ENCODE results near the gene PPP1R37. TPM values are rescaled to one million over a fixed set of nuclear protein-coding genes. Genes with fewer than 3 reads are reported as not detected.

Gene PPP1R37
- total RNA-seq, 4 donors from 2014 or later: 6.7 to 43.8 (median 24.4) TPM

DNA sequence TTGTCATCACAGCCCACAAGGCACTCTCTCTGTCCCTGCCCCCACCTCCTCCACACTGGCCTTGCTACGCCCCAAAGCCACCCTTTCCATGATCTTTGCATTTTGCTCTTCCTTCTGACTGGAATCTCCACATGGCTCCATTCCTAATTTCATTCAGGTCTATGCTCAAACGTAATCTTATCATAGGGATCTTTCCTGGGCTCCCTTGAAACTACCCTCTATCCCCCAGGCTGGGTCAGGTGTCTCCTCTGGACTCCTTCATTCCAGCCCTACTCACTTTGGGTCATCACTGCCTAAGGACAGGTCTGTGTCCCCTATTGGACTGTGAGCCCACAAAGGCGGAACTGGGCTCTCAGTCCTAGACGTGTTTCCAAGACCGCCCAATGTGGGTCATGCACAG lies 10.8 kb upstream of the PPP1R37 start:
- H3K27me3 ChIP-seq: no peaks in the 10 kb centered on the region
- H3K9me3 ChIP-seq: no peaks in the 10 kb centered on the region
- no peaks in the 10 kb centered on the region for H3K36me3 ChIP-seq
- intact Hi-C loops (cut with DNase I; ENCODE audit: low total_unique reads): no loop called here
- H3K4me3 ChIP-seq: no peak overlapping the region
- TF ChIP-seq CTCF (IDR thresholded peaks at IDR 0.05) (no peak), POLR2A (IDR thresholded peaks at IDR 0.05) (no peak)
- no peaks in the 10 kb centered on the region for H3K4me1 ChIP-seq
- no peak for DNase-seq
- no peak overlapping the region for H3K27ac ChIP-seq

GRCh38 chr19:45086480-45086879 lies 6.5 kb upstream of the PPP1R37 start:
- peaks cover 4 to 5% of the 10 kb centered on the region in 2 donors for H3K4me1 ChIP-seq
- DNase-seq: no peak
- H3K4me3 ChIP-seq: no peak overlapping the region
- no peaks in the 10 kb centered on the region for H3K36me3 ChIP-seq
- H3K27ac ChIP-seq: no peak overlapping the region
- TF ChIP-seq POLR2A (IDR thresholded peaks at IDR 0.05) (no peak), CTCF (IDR thresholded peaks at IDR 0.05) (no peak)
- H3K27me3 ChIP-seq: no peaks in the 10 kb centered on the region
- intact Hi-C loops (cut with DNase I; ENCODE audit: low total_unique reads): no loop called here
- H3K9me3 ChIP-seq: no peaks in the 10 kb centered on the region

- no peaks in the 10 kb centered on the region for H3K9me3 ChIP-seq
- no peak for DNase-seq
- H3K4me1 ChIP-seq: peaks cover 4 to 5% of the 10 kb centered on the region in 2 donors
- no peaks in the 10 kb centered on the region for H3K27me3 ChIP-seq
- no peak for TF ChIP-seq CTCF (IDR thresholded peaks at IDR 0.05)
- no peak for TF ChIP-seq POLR2A (IDR thresholded peaks at IDR 0.05)
- no peak overlapping the region for H3K4me3 ChIP-seq
- H3K36me3 ChIP-seq: no peaks in the 10 kb centered on the region
- H3K27ac ChIP-seq: no peak overlapping the region
- intact Hi-C loops (cut with DNase I; ENCODE audit: low total_unique reads): no loop called here
Measured at GRCh38 chr19:45087531-45087930, 5.4 kb upstream of the PPP1R37 start.

- no peak for DNase-seq
- Histone ChIP-seq H3K4me3 (no peak overlapping the region), H3K27ac (no peak overlapping the region), H3K4me1 (peaks cover 9 to 16% of the 10 kb centered on the region in 2 donors), H3K36me3 (no peaks in the 10 kb centered on the region), H3K27me3 (no peaks in the 10 kb centered on the region), H3K9me3 (no peaks in the 10 kb centered on the region)
- TF ChIP-seq POLR2A (IDR thresholded peaks at IDR 0.05): no peak
- no peak for TF ChIP-seq CTCF (IDR thresholded peaks at IDR 0.05)
- intact Hi-C loops (cut with DNase I; ENCODE audit: low total_unique reads): no loop called here
Measured at GRCh38 chr19:45090034-45090433, 2.9 kb upstream of the PPP1R37 start.

DNA sequence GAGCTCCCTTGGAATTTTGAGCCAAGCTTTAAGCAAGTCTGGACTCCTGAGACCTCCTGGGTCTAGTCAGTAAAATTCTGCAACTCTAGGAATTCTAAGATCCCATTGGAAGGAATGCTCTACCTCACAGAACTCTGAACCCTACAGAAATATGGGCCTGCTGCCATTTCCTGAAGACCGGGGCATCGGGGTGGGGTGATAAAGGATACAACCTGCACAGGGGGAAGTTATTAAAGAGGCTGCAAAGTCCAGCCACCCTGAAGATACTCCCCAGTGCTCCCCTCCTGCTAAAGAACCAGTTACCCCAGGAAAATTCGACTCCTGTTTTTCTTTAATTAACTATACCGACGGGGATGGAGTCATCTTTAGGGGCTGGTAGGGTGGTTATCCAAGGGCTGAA lies 2.4 kb upstream of the PPP1R37 start:
- no peak for DNase-seq
- Histone ChIP-seq H3K9me3 (no peaks in the 10 kb centered on the region), H3K27ac (peak overlapping the region; percentile 12 to 86), H3K4me1 (peaks cover 11 to 16% of the 10 kb centered on the region in 2 donors), H3K36me3 (no peaks in the 10 kb centered on the region), H3K4me3 (peak overlapping the region; percentile 72 to 100), H3K27me3 (no peaks in the 10 kb centered on the region)
- no peak for TF ChIP-seq CTCF (IDR thresholded peaks at IDR 0.05)
- TF ChIP-seq POLR2A (IDR thresholded peaks at IDR 0.05): no peak
- intact Hi-C loops (cut with DNase I; ENCODE audit: low total_unique reads): no loop called here

Measured in uterus (tissue), 4 donors.